Spleen (tissue), 11 donors: ENCODE data around the gene OBSCN. TPM values are rescaled to one million over a fixed set of nuclear protein-coding genes. Genes with fewer than 3 reads are reported as not detected.

Experiments
- DNase-seq: peaks from one replicate; pipeline ENCODE4 v3.0.0-alpha.2; 2020
- H3K27ac ChIP-seq, 8 donors: fragments of 200-600 bp; sonication (generic) in 7 of 8; 1 replicate in 4 of 8; 2 replicates in 4 of 8; pipeline versions ENCODE4 v1.5.0 to v1.8.0; 2016 to 2021; ENCODE audit warnings: inconsistent platforms in 4 of 8, mild to moderate bottlenecking in 4 of 8, moderate library complexity in 1 of 8
- H3K27me3 ChIP-seq, 7 donors: fragments of 200-600 bp; sonication (generic) in 6 of 7; replicated peaks in 1 of 7; 1 replicate in 4 of 7; 2 replicates in 3 of 7; pipeline versions ENCODE4 v1.5.0 to v1.8.0; 2016 to 2021; ENCODE audit warnings: inconsistent platforms in 3 of 7, mild to moderate bottlenecking in 1 of 7
- H3K36me3 ChIP-seq, 6 donors: fragments of 200-600 bp; sonication (generic) in 5 of 6; 1 replicate in 4 of 6; 2 replicates in 2 of 6; pipeline versions ENCODE4 v1.5.0 to v1.8.0; 2016 to 2021; ENCODE audit warnings: inconsistent platforms in 2 of 6
- H3K4me1 ChIP-seq, 6 donors: fragments of 200-600 bp; sonication (generic) in 5 of 6; 1 replicate in 3 of 6; 2 replicates in 3 of 6; pipeline versions ENCODE4 v1.5.0 to v1.8.0; 2016 to 2021; ENCODE audit warnings: inconsistent platforms in 3 of 6
- H3K4me3 ChIP-seq, 8 donors: fragments of 200-600 bp; sonication (generic) in 7 of 8; 1 replicate in 4 of 8; 2 replicates in 4 of 8; pipeline versions ENCODE4 v1.5.0 to v1.8.0; 2016 to 2021; ENCODE audit warnings: inconsistent platforms in 4 of 8, mild to moderate bottlenecking in 4 of 8, moderate library complexity in 2 of 8
- H3K9me3 ChIP-seq, 8 donors: fragments of 200-600 bp; sonication (generic) in 7 of 8; 1 replicate in 4 of 8; 2 replicates in 4 of 8; pipeline versions ENCODE4 v1.5.0 to v1.8.0; 2016 to 2021; ENCODE audit warnings: inconsistent platforms in 4 of 8
- CTCF ChIP-seq, 11 experiments: fragments of 200-600 bp in 7 of 11; fragments of 450-650 bp in 4 of 11; sonication (generic) in 4 of 11; IDR thresholded peaks in 8 of 11; conservative IDR thresholded peaks in 3 of 11; 1 replicate in 7 of 11; 2 replicates in 4 of 11; pipeline versions ENCODE4 v1.4.0 to v1.8.0; 2016 to 2021; ENCODE audit warnings: antibody characterized with exemption in 11 of 11, inconsistent platforms in 4 of 11, mild to moderate bottlenecking in 1 of 11
- POLR2A ChIP-seq, 3 donors: fragments of 450-650 bp; IDR thresholded peaks; one replicate each; pipeline ENCODE4 v1.5.1; 2017; ENCODE audit warnings: antibody characterized with exemption in 3 of 3, mild to moderate bottlenecking in 1 of 3
- POLR2AphosphoS5 ChIP-seq, 3 donors: sonication (generic); formaldehyde crosslinking; IDR thresholded peaks; one replicate each; pipeline ENCODE4 v1.5.1; 2017; ENCODE audit warnings: antibody characterized with exemption in 3 of 3
- WGBS, 5 donors: extraction: QIAGEN DNeasy Blood & Tissue Kit in 3 of 5; methylation state at CpG; one replicate each; pipeline versions ENCODE4 v1.1.5 to v1.1.7; 2013 to 2018; 5-methylcytosine and 5-hydroxymethylcytosine counted together
- intact Hi-C: fragments of 100-400 bp; cut with DNase I; formaldehyde crosslinking; loops from one replicate; pipeline ENCODE4 v1.15.0; 2023; ENCODE audit warnings: low total_unique reads
- polyA plus RNA-seq, 3 donors: library from polyadenylated mRNA; stranded (reverse); fragments of 200-250 nt; gene quantifications; one replicate each; pipeline ENCODE4 v1.2.1, GENCODE V29; 2013
- total RNA-seq, 7 donors: library from RNA; depleted of rRNA in 3 of 7; stranded (reverse); fragments of >200 nt in 3 of 7; fragmentation: NEBNext Ultra II Directional in 4 of 7; extraction: Animal tissue kit (Norgen Biotek cat#: 25700) in 4 of 7; gene quantifications; one replicate each; pipeline versions ENCODE4 v1.1.0 to v1.2.1, GENCODE V29; 2016 to 2021
- donor health status: healthy with polysubstance abuse.
- donor health status: DM: no; HTN: no; CAD: no; lungs with moderate emphysema.
- donor health status: DM: no; HTN: no; CAD: no.
- donor health status: Bipolar disorder and iron deficiency.
- donor health status: healthy.
- donor health status: DM: no; HTN: no; CAD: no.
- donor health status: DM: yes; HTN: yes; CAD: no.

The OBSCN gene
- total and polyA plus RNA-seq, 10 donors = 12.6 to 71.7 (median 41.9) TPM

- no peak for TF ChIP-seq POLR2AphosphoS5 (IDR thresholded peaks at IDR 0.05)
- no peak for TF ChIP-seq POLR2A (IDR thresholded peaks at IDR 0.05)
- H3K27me3 ChIP-seq = peaks cover 0 to 10% (median 0%) of the 10 kb centered on the region in 7 donors
- H3K36me3 ChIP-seq = no peaks in the 10 kb centered on the region
- intact Hi-C loops = no loop called here
- peaks cover 0 to 61% (median 30%) of the 10 kb centered on the region in 6 donors for H3K4me1 ChIP-seq
- peak overlapping the region in 7 of 8 donors; percentile 62 to 88 (median 81) for H3K27ac ChIP-seq
- no peaks in the 10 kb centered on the region for H3K9me3 ChIP-seq
- no peak for DNase-seq
- 66 to 76% (median 71%) methylated on average over 10 to 12 of the region's 12 CpGs for WGBS, 5 donors
- no peak overlapping the region for H3K4me3 ChIP-seq
Measured at GRCh38 chr1:228373004-228373680, 165.3 kb downstream of the OBSCN start.

GRCh38 chr1:228373681-228374571 is 166.1 kb downstream of the OBSCN start:
- Histone ChIP-seq H3K9me3 (no peaks in the 10 kb centered on the region), H3K27me3 (peaks cover 0 to 18% (median 5%) of the 10 kb centered on the region in 7 donors), H3K4me3 (no peak overlapping the region), H3K4me1 (peaks cover 5 to 61% (median 34%) of the 10 kb centered on the region in 6 donors), H3K36me3 (no peaks in the 10 kb centered on the region), H3K27ac (peak overlapping the region; percentile 62 to 88 (median 80))
- TF ChIP-seq POLR2A (IDR thresholded peaks at IDR 0.05) = no peak
- no peak for TF ChIP-seq POLR2AphosphoS5 (IDR thresholded peaks at IDR 0.05)
- TF ChIP-seq CTCF (IDR thresholded peaks at IDR 0.05 in 8 of 11, conservative IDR thresholded peaks at IDR 0.05 in 3 of 11) = no peak
- DNase-seq = peak; percentile 68
- 66 to 84% (median 81%) methylated on average over 12 to 14 of the region's 14 CpGs for WGBS, 5 donors
- intact Hi-C loops = no loop called here

- DNase-seq = peak; percentile 88
- Histone ChIP-seq H3K4me1 (peaks cover 10 to 67% (median 39%) of the 10 kb centered on the region in 6 donors), H3K36me3 (no peaks in the 10 kb centered on the region), H3K9me3 (no peaks in the 10 kb centered on the region), H3K27me3 (peaks cover 0 to 28% (median 9%) of the 10 kb centered on the region in 7 donors), H3K27ac (peak overlapping the region; percentile 62 to 88 (median 80)), H3K4me3 (no peak overlapping the region)
- 59 to 70% (median 68%) methylated on average over 15 to 25 of the region's 25 CpGs for WGBS, 5 donors
- TF ChIP-seq CTCF (IDR thresholded peaks at IDR 0.05 in 8 of 11, conservative IDR thresholded peaks at IDR 0.05 in 3 of 11) (no peak), POLR2AphosphoS5 (IDR thresholded peaks at IDR 0.05) (peak; percentile 80 to 88 (median 86))
- intact Hi-C loops = no loop called here
Measured at GRCh38 chr1:228374711-228375577, 167.1 kb downstream of the OBSCN start.

GRCh38 chr1:228375578-228376261 is 167.9 kb downstream of the OBSCN start:
- peak; percentile 76 for DNase-seq
- WGBS, 5 donors = 87 to 96% (median 94%) methylated on average over 12 to 22 of the region's 22 CpGs
- TF ChIP-seq POLR2AphosphoS5 (IDR thresholded peaks at IDR 0.05) (no peak), POLR2A (IDR thresholded peaks at IDR 0.05) (no peak), CTCF (IDR thresholded peaks at IDR 0.05 in 8 of 11, conservative IDR thresholded peaks at IDR 0.05 in 3 of 11) (no peak)
- Histone ChIP-seq H3K27ac (peak overlapping the region; percentile 37 to 88 (median 80)), H3K36me3 (no peaks in the 10 kb centered on the region), H3K4me3 (no peak overlapping the region), H3K27me3 (peaks cover 0 to 34% (median 9%) of the 10 kb centered on the region in 7 donors), H3K4me1 (peaks cover 10 to 68% (median 39%) of the 10 kb centered on the region in 6 donors), H3K9me3 (no peaks in the 10 kb centered on the region)
- intact Hi-C loops = no loop called here
